H1 (cell line): ENCODE results near the gene JTB. TPM values are rescaled to one million over a fixed set of nuclear protein-coding genes. Genes with fewer than 3 reads are reported as not detected.

ENCODE experiments used
- CTCF ChIA-PET: fragments of 300-600 bp; sonication (Branson Sonifier 250); formaldehyde crosslinking; loops from one replicate; lab custom pipeline; 2021; ENCODE audit not compliant: partially characterized antibody; lab: Charles Lee
- POLR2A ChIA-PET: fragments of 300-600 bp; sonication (Branson Sonifier 250); formaldehyde crosslinking; loops from one replicate; lab custom pipeline; 2021; ENCODE audit warnings: inconsistent platforms; ENCODE audit not compliant: partially characterized antibody; lab: Charles Lee
- DNase-seq, 2 experiments: peaks; one replicate each; pipeline versions ENCODE4 v3.0.0 to v3.0.0-alpha.2; 2010 to 2022; ENCODE audit warnings: low spot score in 2 of 2, low read depth in 1 of 2, mixed read lengths in 1 of 2
- FAIRE-seq: peaks from 2 replicates; lab custom pipeline; 2011; peaks lifted over from hg19 to GRCh38; lab: Jason Lieb, UNC
- H2AFZ ChIP-seq: 2 replicates; pipeline ENCODE4 v1.8.1; 2012; ENCODE audit warnings: low read length, inconsistent platforms
- H2AK5ac ChIP-seq: 2 replicates; pipeline ENCODE4 v1.6.1; 2013; ENCODE audit warnings: low read depth, low read length
- H2BK120ac ChIP-seq: replicated peaks from 2 replicates; pipeline ENCODE3; 2013; ENCODE audit warnings: low read depth, low read length, inconsistent platforms
- H2BK12ac ChIP-seq: 2 replicates; pipeline ENCODE4 v1.6.1; 2013; ENCODE audit warnings: low read depth, low read length
- H2BK15ac ChIP-seq: 2 replicates; pipeline ENCODE4 v1.6.1; 2013; ENCODE audit warnings: low read length
- H2BK20ac ChIP-seq: 2 replicates; pipeline ENCODE4 v1.6.1; 2013; ENCODE audit warnings: low read length
- H2BK5ac ChIP-seq: 2 replicates; pipeline ENCODE4 v1.6.1; 2013; ENCODE audit warnings: low read depth, low read length
- H3K14ac ChIP-seq: 2 replicates; pipeline ENCODE4 v1.6.1; 2013; ENCODE audit warnings: inconsistent platforms; ENCODE audit not compliant: insufficient read length
- H3K18ac ChIP-seq: 2 replicates; pipeline ENCODE4 v1.6.1; 2013; ENCODE audit warnings: low read length; ENCODE audit errors: extremely low read depth
- H3K23ac ChIP-seq: 2 replicates; pipeline ENCODE4 v1.6.1; 2013; ENCODE audit warnings: inconsistent platforms; ENCODE audit not compliant: insufficient read length
- H3K23me2 ChIP-seq: 2 replicates; pipeline ENCODE4 v1.6.1; 2013; ENCODE audit warnings: low read depth, low read length
- H3K27ac ChIP-seq: 2 replicates; pipeline ENCODE4 v1.6.1; 2011; ENCODE audit warnings: low read depth, low read length, inconsistent platforms
- H3K27me3 ChIP-seq, 4 experiments: replicated peaks in 1 of 4; 1 replicate in 1 of 4; 2 replicates in 3 of 4; pipeline versions ENCODE4 v1.6.1 to v1.8.1; 2011 to 2013; ENCODE audit warnings: low read length in 3 of 4, mild to moderate bottlenecking in 3 of 4, inconsistent platforms in 2 of 4, mixed read lengths in 2 of 4, moderate library complexity in 1 of 4; ENCODE audit not compliant: control insufficient read depth in 3 of 4, insufficient read depth in 3 of 4; ENCODE audit errors: extremely low read depth in 1 of 4
- H3K36me3 ChIP-seq, 4 experiments: 2 replicates each; pipeline versions ENCODE4 v1.6.1 to v1.8.1; 2011 to 2013; ENCODE audit warnings: mild to moderate bottlenecking in 4 of 4, low read length in 3 of 4, moderate library complexity in 2 of 4, control low read depth in 1 of 4, inconsistent platforms in 1 of 4; ENCODE audit not compliant: insufficient read depth in 4 of 4, control insufficient read depth in 2 of 4
- H3K4ac ChIP-seq: replicated peaks from 2 replicates; pipeline ENCODE3; 2013; ENCODE audit warnings: low read length, low read depth, mixed read lengths, inconsistent platforms; ENCODE audit not compliant: insufficient read length
- H3K4me1 ChIP-seq, 4 experiments: replicated peaks in 1 of 4; 1 replicate in 1 of 4; 2 replicates in 3 of 4; pipeline versions ENCODE4 v1.6.1 to v1.8.1; 2011 to 2013; ENCODE audit warnings: low read length in 3 of 4, inconsistent platforms in 2 of 4, mixed read lengths in 1 of 4; ENCODE audit not compliant: insufficient read depth in 4 of 4, control insufficient read depth in 3 of 4
- H3K4me2 ChIP-seq, 2 experiments: 2 replicates each; pipeline versions ENCODE4 v1.6.1 to v1.8.1; 2011 to 2013; ENCODE audit warnings: low read depth in 2 of 2, low read length in 2 of 2, control low read depth in 1 of 2, inconsistent platforms in 1 of 2, mild to moderate bottlenecking in 1 of 2; ENCODE audit not compliant: insufficient read depth in 1 of 2
- H3K4me3 ChIP-seq, 4 experiments: fragments of 200-600, 300-600 bp in 1 of 4; sonication (generic), shearing (Covaris generic), sonication (Bioruptor Twin) in 1 of 4; 2 replicates each; pipeline versions ENCODE4 v1.5.1 to v1.8.1; 2011 to 2016; ENCODE audit warnings: low read length in 4 of 4, low read depth in 3 of 4, control low read depth in 2 of 4, inconsistent platforms in 2 of 4, mild to moderate bottlenecking in 2 of 4, mixed read lengths in 1 of 4, moderate library complexity in 1 of 4; ENCODE audit not compliant: insufficient read depth in 2 of 4; ENCODE audit errors: extremely low read depth in 1 of 4
- H3K56ac ChIP-seq: replicated peaks from 2 replicates; pipeline ENCODE3; 2013; ENCODE audit warnings: low read depth, mild to moderate bottlenecking, mixed read lengths, low read length, inconsistent platforms; ENCODE audit not compliant: insufficient read length
- H3K79me1 ChIP-seq: 2 replicates; pipeline ENCODE4 v1.6.1; 2013; ENCODE audit warnings: low read depth, low read length, control low read depth
- H3K79me2 ChIP-seq, 2 experiments: 2 replicates each; pipeline versions ENCODE4 v1.6.1 to v1.8.1; 2012 to 2013; ENCODE audit warnings: low read length in 2 of 2, mild to moderate bottlenecking in 2 of 2, inconsistent platforms in 1 of 2; ENCODE audit not compliant: insufficient read depth in 2 of 2, control insufficient read depth in 1 of 2
- H3K9ac ChIP-seq, 4 experiments: replicated peaks in 1 of 4; 1 replicate in 1 of 4; 2 replicates in 3 of 4; pipeline versions ENCODE4 v1.6.1 to v1.8.1; 2011 to 2013; ENCODE audit warnings: low read depth in 3 of 4, low read length in 3 of 4, control low read depth in 2 of 4, mild to moderate bottlenecking in 2 of 4, moderate library complexity in 2 of 4, inconsistent platforms in 1 of 4; ENCODE audit errors: extremely low read depth in 1 of 4
- H3K9me3 ChIP-seq, 2 experiments: 2 replicates each; pipeline versions ENCODE4 v1.6.1 to v1.8.1; 2012 to 2013; ENCODE audit warnings: mild to moderate bottlenecking in 2 of 2, moderate library complexity in 2 of 2, control low read depth in 1 of 2, inconsistent platforms in 1 of 2, low read depth in 1 of 2, low read length in 1 of 2, mixed read lengths in 1 of 2; ENCODE audit not compliant: insufficient read depth in 2 of 2
- H4K20me1 ChIP-seq, 2 experiments: replicated peaks in 1 of 2; 2 replicates each; pipeline versions ENCODE3 to v1.8.1; 2011 to 2013; ENCODE audit warnings: inconsistent platforms in 2 of 2, low read length in 2 of 2, mild to moderate bottlenecking in 1 of 2; ENCODE audit not compliant: insufficient read depth in 2 of 2, control insufficient read depth in 1 of 2
- H4K5ac ChIP-seq: 2 replicates; pipeline ENCODE4 v1.6.1; 2013; ENCODE audit warnings: low read length, low read depth, mixed read lengths, inconsistent platforms; ENCODE audit not compliant: insufficient read length
- H4K8ac ChIP-seq: 2 replicates; pipeline ENCODE4 v1.8.0; 2013; ENCODE audit warnings: mild to moderate bottlenecking, moderate library complexity, low read length, inconsistent platforms; ENCODE audit not compliant: insufficient read depth; ENCODE audit errors: extremely low read depth
- H4K91ac ChIP-seq: replicated peaks from 2 replicates; pipeline ENCODE3; 2013; ENCODE audit warnings: low read length, mixed read lengths, inconsistent platforms; ENCODE audit not compliant: insufficient read length
- ATF3 ChIP-seq: IDR thresholded peaks from 2 replicates; pipeline ENCODE4 v1.6.1; 2011; ENCODE audit warnings: low read depth, mild to moderate bottlenecking, low read length; ENCODE audit not compliant: insufficient read depth
- FOSL1 ChIP-seq: IDR thresholded peaks from 2 replicates; pipeline ENCODE4 v1.6.1; 2011; ENCODE audit warnings: mild to moderate bottlenecking, low read depth, low read length, moderate library complexity; ENCODE audit not compliant: insufficient read depth
- NANOG ChIP-seq: IDR thresholded peaks from 2 replicates; pipeline ENCODE4 v1.6.1; 2011; ENCODE audit warnings: low read length, low read depth, mild to moderate bottlenecking, inconsistent platforms; ENCODE audit not compliant: insufficient read depth, poor library complexity, severe bottlenecking
- PHF8 ChIP-seq: fragments of 200-600 bp; sonication (generic); conservative IDR thresholded peaks from 2 replicates; pipeline ENCODE4 v1.7.1; 2012; ENCODE audit warnings: low read depth, mild to moderate bottlenecking, inconsistent platforms, low read length, moderate library complexity
- POLR2AphosphoS5 ChIP-seq: IDR thresholded peaks from 2 replicates; pipeline ENCODE4 v1.6.1; 2011; ENCODE audit warnings: low read depth, low read length
- RXRA ChIP-seq: IDR thresholded peaks from 2 replicates; pipeline ENCODE4 v1.6.1; 2011; ENCODE audit warnings: low read depth, mild to moderate bottlenecking, low read length, moderate library complexity; ENCODE audit not compliant: insufficient read depth
- SAP30 ChIP-seq: fragments of 300-600 bp; sonication (generic); IDR thresholded peaks from 2 replicates; pipeline ENCODE4 v1.7.1; 2012; ENCODE audit warnings: low read length, moderate library complexity, mild to moderate bottlenecking, inconsistent platforms; ENCODE audit not compliant: insufficient read depth, insufficient replicate concordance
- TAF7 ChIP-seq: optimal IDR thresholded peaks from 2 replicates; pipeline ENCODE3; 2011; ENCODE audit warnings: low read depth, mild to moderate bottlenecking, inconsistent platforms, low read length, moderate library complexity, borderline replicate concordance
- WGBS, 2 experiments: shearing (Covaris generic) in 1 of 2; methylation state at CpG; one replicate each; pipeline versions ENCODE4 v1.1.6 to v1.1.7; 2013 to 2015; ENCODE audit warnings: low lambda C conversion rate in 2 of 2, mixed read lengths in 2 of 2, inconsistent platforms in 1 of 2, low coverage in 1 of 2, missing lambda C conversion rate in 1 of 2; ENCODE audit not compliant: insufficient replicate concordance in 2 of 2, insufficient coverage in 1 of 2, insufficient read length in 1 of 2; ENCODE audit errors: extremely low coverage in 1 of 2, missing lambda C conversion rate in 1 of 2; 5-methylcytosine and 5-hydroxymethylcytosine counted together
- polyA plus RNA-seq, 7 experiments: library from polyadenylated mRNA; depleted of rRNA in 3 of 7; stranded (reverse) in 5 of 7; unstranded in 2 of 7; fragments of >200 nt in 5 of 7; fragments of 200-250 nt in 2 of 7; gene quantifications; 1 replicate in 5 of 7; 2 replicates in 1 of 7; 4 replicates in 1 of 7; pipeline versions ENCODE4 v1.2.1 to v1.2.3, GENCODE V29; 2011 to 2013; ENCODE audit warnings: missing spikeins in 2 of 7, mixed read lengths in 2 of 7
- total RNA-seq: library from RNA; stranded (reverse); fragmentation: NEBNext Ultra II Directional; extraction: Animal tissue kit (Norgen Biotek cat#: 25700); gene quantifications from 2 replicates; pipeline ENCODE4 v1.2.1, GENCODE V29; 2021

The JTB gene
- total and polyA plus RNA-seq, 2 of the 8 experiments (the other 6 are each of a cell fraction or from before 2014, with no cell fraction given) = 91.1 to 122 TPM

DNA sequence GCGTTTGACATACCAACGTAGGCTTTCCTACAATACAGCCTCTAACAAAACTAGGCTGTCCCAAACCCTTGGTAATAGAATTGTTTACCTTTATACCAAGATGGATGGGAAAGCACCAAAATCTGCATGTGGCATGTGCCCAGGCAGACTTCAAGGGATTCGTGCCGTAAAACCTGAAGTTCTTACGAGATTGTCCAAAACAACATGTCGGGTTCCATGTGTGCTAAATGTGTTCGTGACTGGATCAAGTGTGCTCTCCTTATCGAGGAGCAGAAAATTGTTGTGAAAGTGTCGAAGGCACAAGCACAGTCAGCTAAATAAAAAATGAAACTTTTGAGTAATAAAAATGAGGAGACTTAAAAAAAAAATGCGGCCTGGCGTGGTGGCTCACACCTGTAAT lies 18.2 kb upstream of the JTB start:
- peaks cover 14 to 45% (median 28%) of the 10 kb centered on the region in 4 experiments for H3K36me3 ChIP-seq
- H3K14ac ChIP-seq = no peak overlapping the region
- no peak overlapping the region for H3K18ac ChIP-seq
- peaks cover 0 to 8% of the 10 kb centered on the region in 2 experiments for H4K20me1 ChIP-seq
- no peak overlapping the region for H3K4me3 ChIP-seq
- H4K5ac ChIP-seq = no peak overlapping the region
- H2AK5ac ChIP-seq = no peak overlapping the region
- TF ChIP-seq FOSL1 (no peak), NANOG (no peak), RXRA (no peak), ATF3 (no peak), SAP30 (no peak), TAF7 (no peak), POLR2AphosphoS5 (peak; percentile 76), PHF8 (no peak)
- no peak overlapping the region for H2BK20ac ChIP-seq
- no peak overlapping the region for H2AFZ ChIP-seq
- no peak overlapping the region for H3K27ac ChIP-seq
- FAIRE-seq (no peak), DNase-seq (no peak)
- peaks cover 9% of the 10 kb centered on the region for H3K23me2 ChIP-seq
- no peaks in the 10 kb centered on the region for H3K79me1 ChIP-seq
- no peak overlapping the region for H3K23ac ChIP-seq
- H3K56ac ChIP-seq = no peak overlapping the region
- no peak overlapping the region for H4K91ac ChIP-seq
- H2BK5ac ChIP-seq = no peak overlapping the region
- no peak overlapping the region for H2BK12ac ChIP-seq
- H3K27me3 ChIP-seq = no peaks in the 10 kb centered on the region
- CTCF ChIA-PET = interaction anchor here (0.7 to 1.4 kb wide), 3 partner anchors 9 to 151 kb away, joined by 3 to 5 read pairs (median 4); partner anchors contain the start of gene RAB13
- POLR2A ChIA-PET = interaction anchor here (0.7 to 13.2 kb wide), 11 partner anchors 6 to 197 kb away, joined by 3 to 454 read pairs (median 5); partner anchors contain the start of genes CREB3L4, CRTC2, JTB and RAB13
- H3K4ac ChIP-seq = no peak overlapping the region
- WGBS, 2 experiments = 90% methylated on average over 11 of the region's 11 CpGs; no CpG with 5 or more reads in 1 of the 2 experiments
- H2BK15ac ChIP-seq = no peak overlapping the region
- H3K9me3 ChIP-seq = peaks cover 0 to 3% of the 10 kb centered on the region in 2 experiments; a peak in 1 of 4 replicates
- no peak overlapping the region for H3K4me2 ChIP-seq
- H3K79me2 ChIP-seq = peaks cover 0 to 19% of the 10 kb centered on the region in 2 experiments; a peak in 3 of 4 replicates
- no peak overlapping the region for H2BK120ac ChIP-seq
- H3K9ac ChIP-seq = no peak overlapping the region
- no peak overlapping the region for H4K8ac ChIP-seq
- peaks cover 0 to 8% (median 3%) of the 10 kb centered on the region in 4 experiments; a peak in 4 of 7 replicates for H3K4me1 ChIP-seq
